Panc1 (cell line): Measurements from ENCODE around the gene CPN1.

ENCODE experiments used
- CTCF ChIP-seq: fragments of 450-650 bp; IDR thresholded peaks from 2 replicates; pipeline ENCODE4 v1.5.1; 2017; ENCODE audit warnings: mild to moderate bottlenecking
- REST ChIP-seq, 2 experiments: IDR thresholded peaks; 2 replicates each; pipeline ENCODE4 v1.6.1; 2011 to 2012; ENCODE audit warnings: low read depth in 2 of 2, control low read depth in 1 of 2, low read length in 1 of 2, mild to moderate bottlenecking in 1 of 2, moderate library complexity in 1 of 2; ENCODE audit not compliant: insufficient read depth in 1 of 2

- TF ChIP-seq CTCF (no peak), REST (IDR thresholded peaks at IDR 0.05; ENCODE audit: insufficient read depth in 1 of 2, low read depth in 2 of 2, low read length in 1 of 2) (no peak)
Measured at GRCh38 chr10:100130831-100131230, 49.2 kb upstream of the CPN1 start.
